ENCODE results near the gene CTXND1.
A peak's percentile ranks its signal among the peaks of the same experiment; 100 is the strongest.

The CTXND1 gene

DNA sequence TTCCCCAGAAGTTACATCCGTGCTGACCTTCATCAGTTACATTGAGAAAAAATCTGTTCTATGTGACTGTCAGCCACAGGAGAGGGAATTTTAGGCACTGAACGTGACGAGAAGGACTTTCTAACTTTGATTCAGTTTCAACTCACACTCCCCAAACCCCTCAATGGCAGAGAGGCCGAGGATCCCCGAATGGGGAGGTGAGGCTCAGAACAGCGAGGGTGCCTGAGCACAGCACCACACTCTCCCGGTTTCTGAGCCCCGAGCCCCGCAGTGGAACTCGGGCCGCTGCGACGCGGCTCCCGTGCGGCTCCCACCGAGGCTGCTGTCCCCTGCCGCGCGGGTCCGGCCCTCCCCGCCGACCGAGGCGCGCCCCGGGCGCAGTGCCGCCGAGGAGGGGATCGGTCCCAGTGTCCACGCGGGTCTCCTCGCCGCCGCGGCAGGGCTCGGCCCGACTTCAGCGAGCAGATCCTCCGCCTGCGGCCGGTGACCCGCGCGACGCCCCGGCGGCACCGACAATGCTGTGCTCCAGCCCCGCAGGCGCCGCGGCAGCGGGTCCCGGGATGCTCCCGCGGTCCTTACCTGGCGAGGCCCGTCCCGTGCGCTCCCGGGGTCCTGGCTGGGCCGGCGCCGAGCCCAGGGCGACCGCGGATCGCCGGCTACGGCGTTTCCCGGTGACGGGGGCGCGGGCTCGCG is 439 bp downstream of the CTXND1 start:
- DNase-seq: no peak

DNA sequence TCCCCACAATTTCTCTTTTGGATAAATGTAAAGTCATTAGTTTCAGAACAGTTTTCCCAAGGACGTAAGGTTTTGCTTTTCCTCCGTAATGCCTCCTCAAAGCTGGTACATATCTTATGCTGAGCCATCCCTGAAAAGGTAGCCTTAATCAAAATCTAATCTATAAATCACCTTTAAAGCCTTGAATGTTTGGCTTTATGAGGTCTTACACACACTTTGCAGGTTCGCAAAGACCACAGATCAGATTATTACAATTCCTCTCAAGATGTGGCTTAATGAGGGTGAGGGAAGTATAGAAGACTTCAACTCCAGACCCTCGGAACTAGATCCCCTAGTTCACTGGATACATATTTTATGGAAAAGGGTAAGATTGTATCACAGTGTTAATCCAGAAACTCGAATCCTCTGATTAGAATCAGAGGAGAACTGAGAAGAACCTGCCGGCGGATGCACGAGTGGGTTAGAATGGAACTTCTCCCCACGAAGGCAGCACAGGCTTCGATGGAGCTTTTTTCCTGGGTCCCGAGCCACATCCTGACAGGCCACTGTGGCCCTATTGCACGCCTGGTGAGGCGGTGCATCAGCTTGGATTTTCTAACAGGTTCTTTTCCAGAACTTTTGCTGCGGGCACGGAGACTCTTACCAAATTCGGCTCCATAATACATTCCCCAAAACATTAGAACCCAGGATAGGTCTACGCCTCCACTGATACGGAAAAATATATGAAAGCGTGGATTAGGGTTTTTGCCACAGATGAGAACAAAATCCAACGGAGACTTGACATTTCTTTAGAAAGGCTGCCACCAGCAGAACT is 1.2 kb downstream of the CTXND1 start:
- DNase-seq: no peak

DNA sequence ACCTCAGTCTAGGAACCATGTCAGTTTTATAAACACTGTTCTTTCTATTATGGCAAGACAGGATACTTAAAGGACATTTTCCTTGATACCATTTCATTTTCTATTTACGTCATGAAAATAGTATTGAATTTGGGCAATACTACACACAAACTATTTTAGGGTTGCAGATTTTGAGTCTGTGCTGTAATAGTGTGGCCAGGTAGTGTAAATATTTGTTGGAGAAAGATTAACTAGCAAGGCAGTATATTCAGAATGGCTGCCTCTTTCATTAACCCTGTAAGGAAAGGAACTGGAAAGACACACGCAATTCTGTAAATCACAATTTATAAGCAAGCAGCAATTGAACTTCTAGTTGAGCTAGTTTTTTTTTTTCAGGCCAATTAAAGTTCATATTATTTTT is 2.0 kb downstream of the CTXND1 start:
- no peak for DNase-seq

DNA sequence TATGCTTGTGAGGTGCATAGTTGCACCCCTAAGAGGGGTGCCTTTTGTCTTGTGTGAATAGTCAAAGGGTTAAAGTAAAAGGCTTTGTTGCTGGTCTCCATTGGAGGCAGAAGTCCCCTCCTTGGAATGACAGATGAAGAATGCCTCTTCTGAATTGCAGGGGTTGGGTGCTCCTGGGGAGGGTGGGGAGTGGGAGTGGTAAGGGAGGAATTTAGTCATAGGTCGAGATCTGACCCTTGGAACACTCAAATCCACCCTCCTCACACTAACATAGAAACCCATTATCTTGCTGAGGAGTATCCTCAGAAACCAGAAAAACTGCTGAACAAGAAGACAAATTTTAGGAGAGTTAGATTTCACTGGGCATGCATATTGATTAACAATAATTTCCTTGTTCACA is 4.7 kb downstream of the CTXND1 start:
- no peak for DNase-seq

DNA sequence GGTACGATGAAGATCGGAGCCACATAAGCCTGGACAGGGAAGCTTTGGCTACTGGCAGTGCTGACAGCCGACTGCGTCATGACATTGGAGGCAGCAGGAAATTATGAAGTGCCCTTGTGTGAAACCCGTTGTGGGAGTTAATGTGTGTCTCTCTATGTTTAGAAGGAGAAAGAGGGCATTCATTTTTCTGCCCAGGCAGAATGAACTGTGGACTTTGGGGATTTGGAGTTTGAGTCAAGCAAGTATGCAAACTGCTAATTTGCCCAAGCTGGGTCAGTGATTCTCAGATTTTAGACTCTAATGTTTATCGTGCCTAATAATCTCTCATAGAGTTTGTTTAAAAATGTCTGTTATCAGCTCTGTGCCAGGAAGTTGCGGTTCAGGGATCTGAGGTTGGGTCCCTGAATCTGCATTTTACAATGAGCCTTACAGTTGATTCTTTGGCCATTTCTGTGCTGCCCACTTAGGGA is 5.6 kb downstream of the CTXND1 start:
- DNase-seq: no peak

DNA sequence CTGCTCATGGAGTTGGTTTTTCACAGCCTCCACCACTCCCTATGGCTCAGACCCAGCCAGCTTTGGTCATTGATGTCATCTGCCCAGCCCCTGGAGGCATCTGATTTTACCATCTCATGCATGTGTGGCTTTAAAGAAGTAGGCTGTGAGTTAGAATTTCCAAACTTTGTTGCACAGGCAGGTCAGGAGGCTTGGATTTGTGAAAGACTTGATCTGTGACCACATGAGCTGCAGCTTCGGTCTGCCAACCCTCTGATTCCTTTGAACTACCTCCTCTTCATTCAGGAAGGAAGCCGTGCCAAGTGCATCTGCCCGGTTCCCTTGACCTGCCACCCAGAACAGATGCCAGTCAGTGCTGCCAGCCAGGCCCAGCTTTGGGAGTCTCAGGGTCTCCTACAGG is 9.2 kb downstream of the CTXND1 start:
- no peak for DNase-seq

DNA sequence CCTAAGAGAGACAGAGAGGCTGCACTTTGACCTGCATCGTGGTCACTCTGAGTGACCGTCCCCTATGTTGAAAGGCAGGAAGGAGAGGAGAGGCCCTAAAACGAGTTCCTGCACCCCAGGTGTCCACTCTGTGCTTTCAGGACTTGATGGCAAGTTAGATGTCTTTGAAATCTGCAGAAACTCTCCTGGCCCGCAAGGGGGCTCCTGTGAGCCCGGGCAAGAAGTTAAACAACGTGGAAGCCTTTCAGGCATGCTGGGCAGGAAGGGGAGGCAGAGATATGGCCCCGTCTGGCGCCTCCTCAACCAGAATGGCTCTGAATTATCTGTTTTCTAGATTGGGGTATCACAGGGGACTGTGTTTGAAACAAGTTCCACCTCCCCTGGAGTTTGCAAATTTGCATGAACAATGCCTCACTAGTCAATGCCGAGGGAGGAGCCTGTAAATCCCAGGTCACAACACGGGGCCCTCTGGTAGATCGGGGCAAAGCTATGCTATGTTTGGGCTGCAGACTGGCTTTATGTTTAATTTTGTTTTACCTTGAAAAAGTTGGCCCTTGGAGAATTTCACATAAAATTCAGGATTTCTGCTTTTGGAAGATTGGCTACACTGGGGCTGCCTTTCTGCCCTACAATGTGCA is 9.8 kb downstream of the CTXND1 start:
- DNase-seq: peak; percentile 68

DNA sequence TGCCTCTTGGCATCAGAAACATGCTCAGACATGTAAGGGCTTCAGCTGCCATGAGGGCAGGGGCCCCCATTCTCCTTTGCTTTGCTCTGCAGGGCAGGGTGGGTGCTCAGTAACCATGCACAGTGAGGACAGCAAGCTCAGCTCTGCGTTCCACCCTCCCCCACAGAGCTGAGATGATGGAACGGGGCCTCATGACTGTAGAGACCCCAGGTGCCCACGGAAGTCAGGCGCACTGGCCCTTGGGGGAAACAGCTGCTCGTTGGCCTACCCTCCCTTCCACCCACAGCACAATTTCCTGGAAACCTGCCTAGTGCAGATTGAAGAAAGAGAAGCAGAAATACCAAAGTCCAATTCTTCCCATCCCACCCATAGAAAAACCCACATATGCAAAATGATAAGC is 10.5 kb downstream of the CTXND1 start:
- DNase-seq: no peak

DNA sequence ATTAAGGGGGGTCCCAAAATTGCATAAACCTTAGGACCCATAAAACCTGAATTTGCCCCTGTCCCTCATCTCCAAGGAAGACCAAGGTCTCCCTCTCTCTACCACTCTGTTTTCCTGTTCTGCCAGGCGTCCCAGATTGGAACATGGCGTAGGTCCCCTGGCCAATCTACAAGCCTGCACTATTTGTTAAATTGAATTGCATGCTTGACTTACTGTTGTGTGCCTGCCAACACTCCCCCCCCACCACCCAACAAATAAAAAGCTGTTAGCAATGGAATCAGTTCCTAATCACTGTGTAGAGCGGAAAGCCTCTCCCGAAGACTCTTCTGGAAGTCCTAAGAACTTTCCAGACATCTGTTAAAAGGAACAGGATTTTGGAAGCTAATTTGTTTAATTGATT is 11.7 kb downstream of the CTXND1 start:
- no peak for DNase-seq

DNA sequence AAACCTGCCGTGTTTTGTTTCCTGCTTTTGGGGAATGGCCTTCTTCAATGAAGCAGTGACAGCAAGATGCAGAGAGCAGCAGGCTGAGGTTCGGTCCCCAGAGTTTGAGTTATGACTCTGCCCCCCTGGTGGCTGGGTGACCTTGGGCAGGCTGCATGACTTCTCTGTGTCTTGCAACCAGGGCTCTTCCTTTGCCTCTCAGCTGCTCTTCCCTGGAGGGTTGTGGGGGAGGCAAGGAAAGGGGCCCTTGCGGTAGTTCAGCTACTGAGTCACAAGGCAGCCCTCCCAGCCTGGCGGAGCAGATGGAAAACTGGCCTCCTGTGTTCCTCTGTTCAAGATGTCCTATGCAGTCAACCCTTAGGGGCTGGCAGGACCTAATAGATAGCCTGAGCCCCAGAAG is 17.1 kb downstream of the CTXND1 start:
- peak; percentile 59 for DNase-seq

DNA sequence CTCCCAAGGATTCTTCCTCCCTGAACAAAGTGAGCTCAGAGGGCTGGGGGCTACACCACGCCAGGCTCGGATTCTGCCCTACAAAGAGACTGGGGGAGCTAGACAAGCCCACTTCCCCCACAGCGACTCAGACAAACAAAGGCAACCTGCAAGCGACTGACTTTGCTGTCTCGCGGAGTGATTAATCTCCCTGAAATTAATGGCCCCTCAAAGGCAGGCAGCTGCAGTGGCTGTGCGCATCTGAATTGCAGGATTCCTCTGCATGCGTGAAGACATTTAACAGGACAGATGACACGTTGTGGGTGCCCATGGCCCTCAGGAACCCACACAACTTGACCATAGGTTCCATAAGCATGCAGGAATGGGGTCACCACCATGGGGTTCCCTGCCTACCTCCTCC is 18.4 kb downstream of the CTXND1 start:
- DNase-seq: no peak

DNA sequence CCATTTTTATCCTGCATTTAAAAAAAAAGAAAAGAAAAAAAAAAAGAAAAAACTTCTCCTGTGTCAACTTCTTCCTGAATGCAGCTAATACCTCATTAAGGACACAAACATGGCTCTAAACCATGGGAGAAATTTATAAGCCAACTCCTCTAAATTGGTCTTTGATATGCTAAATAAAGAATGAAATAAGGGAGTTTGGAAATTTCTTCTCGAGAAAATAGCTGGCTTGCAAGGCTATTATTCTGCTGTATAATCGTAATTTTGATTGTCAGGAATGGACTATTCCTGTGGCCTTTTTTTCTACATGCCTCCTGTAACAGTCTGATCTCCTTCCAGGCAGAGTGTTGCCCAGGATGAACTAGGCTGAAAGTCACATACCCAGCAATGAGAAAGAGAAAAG is 20.6 kb downstream of the CTXND1 start:
- no peak for DNase-seq

DNA sequence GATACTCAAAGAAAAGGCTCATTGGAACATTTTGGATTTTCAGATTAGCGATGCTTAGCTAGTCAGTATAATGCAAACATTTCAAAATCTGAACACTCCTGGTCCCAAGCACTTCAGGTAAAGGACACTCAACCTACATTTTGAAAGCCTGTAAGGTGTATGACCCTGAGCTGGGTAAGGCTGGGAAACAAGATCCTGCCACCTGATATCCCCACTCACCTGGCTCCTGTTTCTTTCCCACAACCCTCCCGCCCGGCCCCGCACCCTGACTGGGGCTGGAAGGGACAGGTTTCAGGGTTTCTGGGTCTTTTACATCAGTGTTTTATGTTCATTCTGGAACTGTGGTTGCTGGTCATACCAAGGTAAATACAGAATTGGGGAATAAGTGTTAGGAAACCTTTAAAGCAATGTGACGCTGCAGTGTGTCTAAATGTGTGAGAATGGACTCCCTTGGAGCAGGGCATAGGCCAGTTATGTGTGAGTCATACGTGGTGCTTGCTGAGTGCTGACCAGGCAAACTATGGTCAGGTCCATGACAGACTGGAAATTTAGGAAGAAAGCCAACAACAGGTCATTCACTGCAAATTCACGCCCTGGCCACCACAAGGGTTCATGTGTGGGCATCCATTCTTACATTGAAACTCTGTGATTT is 22.9 kb downstream of the CTXND1 start:
- DNase-seq: no peak

DNA sequence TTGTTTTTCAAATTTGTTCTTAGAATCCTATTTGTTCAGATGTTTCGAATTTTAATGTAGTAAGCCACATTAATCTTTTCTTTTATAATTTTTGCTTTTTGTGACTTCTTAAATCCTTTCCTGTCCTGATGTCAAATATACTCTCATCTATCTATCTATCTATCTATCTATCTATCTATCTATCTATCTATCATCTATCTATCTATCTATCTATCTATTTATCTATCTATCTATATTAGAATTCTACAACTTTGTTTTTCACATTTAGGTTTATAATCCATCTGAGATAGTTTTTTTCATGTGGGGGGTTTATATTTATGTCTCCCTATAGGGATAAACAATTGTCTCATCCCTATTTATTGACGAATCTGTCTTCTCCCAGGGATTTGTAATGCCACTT is 32.1 kb downstream of the CTXND1 start:
- DNase-seq: no peak

DNA sequence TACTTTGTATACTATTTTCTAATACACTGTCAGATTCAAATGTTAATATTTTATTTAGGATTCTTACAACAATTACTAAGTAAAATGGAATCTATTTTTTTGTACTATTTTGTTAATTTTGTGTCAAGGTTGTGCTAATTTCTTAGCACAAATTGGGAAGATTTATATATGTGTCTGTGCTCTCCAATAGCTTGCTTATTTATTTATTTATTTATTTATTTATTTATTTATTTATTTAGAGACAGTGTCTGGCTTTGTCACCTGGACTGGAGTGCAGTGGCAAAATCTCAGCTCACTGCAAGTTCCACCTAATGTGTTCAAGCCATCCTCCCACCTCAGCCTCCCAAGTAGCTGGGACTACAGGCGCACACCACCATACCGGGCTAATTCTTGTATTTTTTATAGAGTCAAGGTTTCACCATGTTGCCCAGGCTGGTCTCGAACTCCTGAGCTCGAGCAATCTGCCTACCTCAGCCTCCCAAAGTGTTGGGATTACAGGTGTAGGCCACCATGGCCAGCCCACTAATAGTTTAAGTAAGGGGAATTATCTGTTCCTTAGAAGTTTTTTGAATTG is 34.6 kb downstream of the CTXND1 start:
- no peak for DNase-seq

DNA sequence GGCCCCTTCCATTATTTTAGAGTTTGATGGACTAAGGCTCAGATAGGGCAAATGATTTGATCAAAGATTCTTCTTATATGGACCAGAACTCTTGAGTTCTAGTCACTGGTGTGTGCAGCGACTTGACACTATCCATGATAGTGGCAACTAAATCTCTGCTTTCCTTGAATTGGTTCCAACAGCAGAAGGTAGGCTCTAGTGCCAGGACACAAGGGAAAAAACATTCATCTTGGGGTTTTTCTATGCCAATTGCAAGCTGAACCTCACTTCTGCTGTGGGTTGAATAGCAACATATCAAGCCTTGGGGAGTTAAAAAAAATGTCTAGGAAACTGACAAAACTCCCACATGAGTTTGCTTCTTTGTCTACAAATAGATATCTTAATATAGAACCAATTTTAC is 35.1 kb downstream of the CTXND1 start:
- DNase-seq: no peak

DNA sequence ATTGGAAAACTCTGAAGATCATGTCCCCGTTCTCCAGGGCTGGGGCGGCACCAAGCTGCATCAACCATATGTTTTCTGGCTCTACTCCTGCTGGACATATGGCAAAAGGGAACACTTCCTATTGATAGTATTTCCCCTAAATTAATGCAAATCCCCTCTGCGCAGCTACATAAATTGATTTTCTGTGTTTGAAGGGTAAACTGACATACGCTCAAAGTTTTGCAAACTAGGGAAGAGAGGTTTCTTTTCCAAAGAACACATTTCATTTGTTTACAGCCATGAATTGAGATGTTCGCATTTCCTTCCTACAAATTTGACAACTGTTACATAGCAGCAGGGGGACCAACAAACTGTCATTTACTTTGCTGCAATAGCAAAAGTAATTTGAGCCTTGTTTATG is 35.9 kb downstream of the CTXND1 start:
- no peak for DNase-seq

DNA sequence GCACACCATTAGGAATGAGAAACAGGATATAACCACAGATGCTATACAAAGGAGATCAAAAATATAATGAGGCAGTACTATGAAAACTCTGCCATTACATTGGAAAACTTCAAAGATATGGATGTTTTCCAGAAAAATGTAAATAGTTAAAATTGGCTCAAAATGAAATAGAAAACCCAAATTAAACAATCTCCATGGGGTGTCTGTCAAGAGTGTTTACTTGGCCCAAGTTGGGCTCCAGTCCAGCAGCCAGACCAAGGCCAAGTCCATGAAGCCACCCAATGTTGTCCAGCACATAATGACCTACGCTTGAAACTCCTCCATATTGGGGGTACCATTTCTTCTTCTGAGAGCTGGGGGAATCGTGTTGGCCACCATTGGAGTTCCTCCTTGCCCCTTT is 37.1 kb downstream of the CTXND1 start:
- DNase-seq: no peak

DNA sequence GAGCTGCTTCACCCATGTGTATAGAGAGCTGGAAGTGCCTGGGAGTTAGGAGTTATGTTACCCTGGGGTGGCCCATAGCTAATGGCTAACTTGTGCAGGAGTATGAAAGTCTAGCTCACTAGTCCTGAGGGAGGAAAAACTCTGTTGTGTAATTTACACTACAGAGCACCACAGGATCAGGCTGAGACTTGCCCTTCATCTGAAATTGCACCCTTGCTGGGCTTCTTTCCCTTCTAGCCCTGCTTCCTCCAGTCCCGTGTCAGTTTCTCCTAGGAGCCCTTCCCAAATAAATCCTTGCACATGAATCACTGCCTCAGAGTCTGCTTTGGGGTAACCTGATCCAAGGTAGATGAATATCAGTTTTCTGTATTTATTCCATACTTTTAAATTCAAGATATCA is 40.0 kb downstream of the CTXND1 start:
- DNase-seq: no peak

DNA sequence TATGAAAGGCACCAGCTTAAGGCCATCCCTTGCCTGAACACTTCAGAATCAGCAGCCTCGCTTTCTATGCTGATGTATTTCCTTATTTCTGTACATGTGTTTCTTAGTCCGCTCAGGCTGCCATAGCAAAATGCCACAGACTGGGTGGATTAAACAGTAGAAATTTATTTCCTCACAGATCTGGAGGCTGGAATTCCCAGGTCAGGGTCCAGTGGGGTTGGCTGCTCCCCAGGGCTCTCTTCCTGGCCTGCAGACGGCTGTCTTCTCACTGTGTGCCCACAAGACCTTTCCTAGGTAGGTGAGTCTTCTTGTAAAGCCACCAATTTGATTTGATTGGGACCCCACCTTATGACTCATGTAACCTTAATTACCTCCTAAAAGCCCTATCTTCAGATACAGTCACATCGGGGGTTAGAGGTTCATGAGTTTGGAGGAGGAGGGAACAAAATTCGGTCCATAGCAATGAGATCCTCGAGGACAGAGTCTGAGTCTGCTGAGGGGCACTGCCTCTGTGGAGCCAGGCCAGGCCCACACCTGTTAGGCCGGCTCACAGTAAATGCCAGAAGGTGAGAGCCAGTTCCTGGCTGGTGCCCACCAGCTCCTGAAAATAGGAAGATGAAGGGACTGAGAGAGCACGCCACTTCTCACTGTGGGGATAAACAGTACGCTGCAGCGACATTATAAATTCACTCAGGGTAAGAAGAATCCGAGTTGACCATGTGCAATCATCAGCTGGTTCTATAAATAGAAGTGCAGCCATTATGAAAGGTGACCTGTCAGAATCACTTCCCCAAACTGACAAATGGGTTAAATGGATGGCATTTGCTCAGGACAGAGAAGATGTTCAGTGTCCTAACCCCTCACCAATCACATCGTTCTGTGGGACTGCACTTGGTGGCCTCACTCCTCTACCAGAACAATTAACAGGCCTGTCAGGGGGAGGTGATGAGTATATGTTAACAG is 41.1 kb downstream of the CTXND1 start:
- DNase-seq: peak; percentile 73

DNA sequence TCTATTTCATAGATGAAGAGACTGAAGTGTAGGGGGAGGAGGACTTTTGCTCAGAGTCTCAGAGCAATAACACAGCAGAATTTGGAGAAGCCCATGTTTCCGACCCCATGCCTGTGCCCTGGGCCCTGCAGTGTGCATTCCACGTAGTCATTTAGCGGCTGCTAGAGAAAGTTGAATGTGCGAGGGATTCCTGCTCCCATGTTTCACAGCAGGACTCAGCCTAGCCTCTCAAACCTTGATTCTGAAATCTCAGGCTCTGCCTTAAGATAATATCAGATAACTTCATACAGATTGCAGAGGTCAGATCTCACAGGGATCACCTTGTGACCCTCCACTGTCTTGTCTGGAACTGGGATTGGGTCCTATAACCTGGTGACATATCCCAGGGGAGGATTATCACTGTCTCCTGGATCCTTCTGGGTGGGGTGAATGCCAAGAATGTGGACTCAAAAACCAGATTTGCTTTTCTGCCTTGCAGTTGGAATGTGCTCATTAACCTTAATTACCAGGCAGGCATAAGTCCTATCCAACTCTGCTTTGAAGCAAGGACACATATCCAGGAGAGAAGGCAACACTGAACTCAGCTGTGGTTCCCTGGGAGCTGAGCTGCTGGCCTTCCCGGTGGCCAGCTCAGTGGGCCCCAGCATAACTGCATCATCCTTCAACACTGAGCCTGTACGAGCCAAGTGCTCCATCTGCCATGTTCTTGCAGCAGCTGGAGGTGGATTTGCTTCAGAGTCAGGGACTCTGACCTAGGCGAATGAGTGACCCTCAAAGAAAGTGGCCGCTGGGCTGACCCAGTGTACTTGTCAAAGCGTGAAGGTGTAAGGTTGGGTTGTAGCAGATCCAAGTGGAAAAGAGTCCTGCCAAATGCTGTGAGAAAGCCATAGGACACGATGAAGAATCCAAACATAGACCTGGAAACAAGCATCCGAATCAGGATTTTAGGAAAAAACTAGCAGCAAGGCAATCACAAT is 43.0 kb downstream of the CTXND1 start:
- DNase-seq: no peak
